K562 (cell line): ENCODE measurements around the gene ZGLP1. TPM values are rescaled to one million over a fixed set of nuclear protein-coding genes. Genes with fewer than 3 reads are reported as not detected.

Experiments used
- CREB1 ChIP-seq, 2 experiments: sonication (generic) in 1 of 2; formaldehyde crosslinking in 1 of 2; IDR thresholded peaks; 2 replicates each; pipeline versions ENCODE4 v1.6.1 to v1.8.0; 2012 to 2022; ENCODE audit warnings: inconsistent platforms in 1 of 2, mild to moderate bottlenecking in 1 of 2, missing genetic modification reagents in 1 of 2, moderate library complexity in 1 of 2
- ELF4 ChIP-seq: fragments of 450-650 bp; formaldehyde crosslinking; IDR thresholded peaks from 2 replicates; pipeline ENCODE4 v1.4.0; 2022; ENCODE audit warnings: missing genetic modification characterization
- ESRRA ChIP-seq: fragments of 450-650 bp; IDR thresholded peaks from 2 replicates; pipeline ENCODE4 v1.6.1; 2014; ENCODE audit warnings: low read depth, mild to moderate bottlenecking, moderate library complexity, borderline replicate concordance
- MXD1 ChIP-seq: fragments of 250-450 bp; sonication (Bioruptor Pico); IDR thresholded peaks from 2 replicates; pipeline ENCODE4 v1.8.0; 2021; ENCODE audit warnings: borderline replicate concordance, mild to moderate bottlenecking, moderate library complexity; ENCODE audit not compliant: poor library complexity, severe bottlenecking
- SP2 ChIP-seq: IDR thresholded peaks from 2 replicates; pipeline ENCODE4 v1.6.1; 2011; ENCODE audit warnings: mild to moderate bottlenecking, low read depth, low read length, moderate library complexity; ENCODE audit not compliant: poor library complexity, severe bottlenecking; ENCODE audit errors: extremely low read depth
- SREBF1 ChIP-seq: fragments of 150-350 bp; IDR thresholded peaks from 2 replicates; pipeline ENCODE4 v1.6.1; 2014; ENCODE audit warnings: antibody characterized with exemption, low read depth, low read length, borderline replicate concordance
- SRSF3 ChIP-seq: fragments of 200-400 bp; formaldehyde crosslinking; IDR thresholded peaks from 2 replicates; pipeline ENCODE4 v1.6.1; 2016; ENCODE audit warnings: mild to moderate bottlenecking, low read length, moderate library complexity; ENCODE audit not compliant: insufficient read depth
- polyA plus RNA-seq, 8 experiments: library from polyadenylated mRNA; depleted of rRNA in 4 of 8; stranded (reverse) in 5 of 8; unstranded in 3 of 8; fragments of >200 nt; fragmentation: Nextera tagmentation in 2 of 8; fragmentation: Illumina TruSeq in 1 of 8; extraction: Ambion mirVana in 2 of 8; extraction: Trizol in 1 of 8; gene quantifications; 2 replicates each; pipeline versions ENCODE4 v1.2.1 to v1.2.3, GENCODE V29; 2011 to 2014; ENCODE audit warnings: inconsistent platforms in 1 of 8, missing spikeins in 1 of 8
- total RNA-seq, 7 experiments: library from RNA; depleted of rRNA in 6 of 7; stranded (reverse); fragments of >200 nt in 6 of 7; fragmentation: Illumina TruSeq in 2 of 7; extraction: Trizol in 2 of 7; gene quantifications; 2 replicates each; pipeline versions ENCODE4 v1.2.1 to v1.2.3, GENCODE V29; 2011 to 2021; ENCODE audit warnings: low replicate concordance in 1 of 7
- TF ChIP-seq, protein P1 (sequence below), 2 experiments: fragments of 150-350 bp in 1 of 2; IDR thresholded peaks; 2 replicates each; pipeline ENCODE4 v1.6.1; 2012 to 2016; ENCODE audit warnings: low read depth in 2 of 2, low read length in 2 of 2, mild to moderate bottlenecking in 1 of 2, moderate library complexity in 1 of 2
- TF ChIP-seq, protein P2 (sequence below): fragments of 250-450 bp; sonication (Bioruptor Pico); IDR thresholded peaks from 2 replicates; pipeline ENCODE4 v1.8.0; 2022; ENCODE audit warnings: inconsistent platforms
- TF ChIP-seq, protein P3 (sequence below): fragments of 450-650 bp; IDR thresholded peaks from 2 replicates; pipeline ENCODE4 v1.6.1; 2017; ENCODE audit warnings: antibody characterized with exemption, mild to moderate bottlenecking
- TF ChIP-seq, protein P4 (sequence below): fragments of 250-450 bp; sonication (Bioruptor Pico); IDR thresholded peaks from 2 replicates; pipeline ENCODE4 v1.4.0; 2020; ENCODE audit warnings: mild to moderate bottlenecking, moderate library complexity

Gene ZGLP1
- total and polyA plus RNA-seq, 9 of the 15 experiments (the other 6 are each of a cell fraction or from before 2014, with no cell fraction given): 0.24 to 4.5 (median 2.2) TPM

DNA sequence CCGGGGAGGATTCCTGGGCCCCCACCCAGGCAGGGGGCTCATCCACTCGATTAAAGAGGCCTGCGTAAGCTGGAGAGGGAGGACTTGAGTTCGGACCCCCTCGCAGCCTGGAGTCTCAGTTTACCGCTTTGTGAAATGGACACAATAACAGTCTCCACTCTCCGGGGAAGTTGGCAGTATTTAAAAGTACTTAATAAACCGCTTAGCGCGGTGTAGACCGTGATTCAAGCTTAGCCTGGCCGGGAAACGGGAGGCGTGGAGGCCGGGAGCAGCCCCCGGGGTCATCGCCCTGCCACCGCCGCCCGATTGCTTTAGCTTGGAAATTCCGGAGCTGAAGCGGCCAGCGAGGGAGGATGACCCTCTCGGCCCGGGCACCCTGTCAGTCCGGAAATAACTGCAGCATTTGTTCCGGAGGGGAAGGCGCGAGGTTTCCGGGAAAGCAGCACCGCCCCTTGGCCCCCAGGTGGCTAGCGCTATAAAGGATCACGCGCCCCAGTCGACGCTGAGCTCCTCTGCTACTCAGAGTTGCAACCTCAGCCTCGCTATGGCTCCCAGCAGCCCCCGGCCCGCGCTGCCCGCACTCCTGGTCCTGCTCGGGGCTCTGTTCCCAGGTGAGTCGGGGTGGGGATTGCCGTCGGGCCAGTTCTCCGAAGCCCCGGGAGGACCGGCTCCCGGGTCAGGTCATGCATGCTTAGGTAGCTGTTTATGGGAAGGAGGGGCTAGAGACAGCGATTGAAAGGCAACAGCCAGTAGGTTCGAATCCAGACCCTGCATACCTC is 38.8 kb downstream of the ZGLP1 start, which contains the start of gene ICAM1 (continued):
- TF ChIP-seq, protein P1, sequence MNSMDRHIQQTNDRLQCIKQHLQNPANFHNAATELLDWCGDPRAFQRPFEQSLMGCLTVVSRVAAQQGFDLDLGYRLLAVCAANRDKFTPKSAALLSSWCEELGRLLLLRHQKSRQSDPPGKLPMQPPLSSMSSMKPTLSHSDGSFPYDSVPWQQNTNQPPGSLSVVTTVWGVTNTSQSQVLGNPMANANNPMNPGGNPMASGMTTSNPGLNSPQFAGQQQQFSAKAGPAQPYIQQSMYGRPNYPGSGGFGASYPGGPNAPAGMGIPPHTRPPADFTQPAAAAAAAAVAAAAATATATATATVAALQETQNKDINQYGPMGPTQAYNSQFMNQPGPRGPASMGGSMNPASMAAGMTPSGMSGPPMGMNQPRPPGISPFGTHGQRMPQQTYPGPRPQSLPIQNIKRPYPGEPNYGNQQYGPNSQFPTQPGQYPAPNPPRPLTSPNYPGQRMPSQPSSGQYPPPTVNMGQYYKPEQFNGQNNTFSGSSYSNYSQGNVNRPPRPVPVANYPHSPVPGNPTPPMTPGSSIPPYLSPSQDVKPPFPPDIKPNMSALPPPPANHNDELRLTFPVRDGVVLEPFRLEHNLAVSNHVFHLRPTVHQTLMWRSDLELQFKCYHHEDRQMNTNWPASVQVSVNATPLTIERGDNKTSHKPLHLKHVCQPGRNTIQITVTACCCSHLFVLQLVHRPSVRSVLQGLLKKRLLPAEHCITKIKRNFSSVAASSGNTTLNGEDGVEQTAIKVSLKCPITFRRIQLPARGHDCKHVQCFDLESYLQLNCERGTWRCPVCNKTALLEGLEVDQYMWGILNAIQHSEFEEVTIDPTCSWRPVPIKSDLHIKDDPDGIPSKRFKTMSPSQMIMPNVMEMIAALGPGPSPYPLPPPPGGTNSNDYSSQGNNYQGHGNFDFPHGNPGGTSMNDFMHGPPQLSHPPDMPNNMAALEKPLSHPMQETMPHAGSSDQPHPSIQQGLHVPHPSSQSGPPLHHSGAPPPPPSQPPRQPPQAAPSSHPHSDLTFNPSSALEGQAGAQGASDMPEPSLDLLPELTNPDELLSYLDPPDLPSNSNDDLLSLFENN (IDR thresholded peaks at IDR 0.05; ENCODE audit: low read depth in 2 of 2, low read length in 2 of 2): no peak
- TF ChIP-seq SP2 (no peak), SRSF3 (no peak), CREB1 (IDR thresholded peaks at IDR 0.05) (0 out of 2 replicates have a peak, but pooled peaks have one; percentile 17), CREB1 (CRISPR knock-in tag; IDR thresholded peaks at IDR 0.05) (no peak; the same call in 1 of the 2 replicates), SREBF1 (no peak), MXD1 (CRISPR knock-in tag) (no peak), ELF4 (CRISPR knock-in tag) (no peak), ESRRA (peak; percentile 35; the same call in 1 of the 2 replicates)
- TF ChIP-seq, protein P2, sequence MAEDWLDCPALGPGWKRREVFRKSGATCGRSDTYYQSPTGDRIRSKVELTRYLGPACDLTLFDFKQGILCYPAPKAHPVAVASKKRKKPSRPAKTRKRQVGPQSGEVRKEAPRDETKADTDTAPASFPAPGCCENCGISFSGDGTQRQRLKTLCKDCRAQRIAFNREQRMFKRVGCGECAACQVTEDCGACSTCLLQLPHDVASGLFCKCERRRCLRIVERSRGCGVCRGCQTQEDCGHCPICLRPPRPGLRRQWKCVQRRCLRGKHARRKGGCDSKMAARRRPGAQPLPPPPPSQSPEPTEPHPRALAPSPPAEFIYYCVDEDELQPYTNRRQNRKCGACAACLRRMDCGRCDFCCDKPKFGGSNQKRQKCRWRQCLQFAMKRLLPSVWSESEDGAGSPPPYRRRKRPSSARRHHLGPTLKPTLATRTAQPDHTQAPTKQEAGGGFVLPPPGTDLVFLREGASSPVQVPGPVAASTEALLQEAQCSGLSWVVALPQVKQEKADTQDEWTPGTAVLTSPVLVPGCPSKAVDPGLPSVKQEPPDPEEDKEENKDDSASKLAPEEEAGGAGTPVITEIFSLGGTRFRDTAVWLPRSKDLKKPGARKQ (CRISPR knock-in tag): no peak
- TF ChIP-seq, protein P3, sequence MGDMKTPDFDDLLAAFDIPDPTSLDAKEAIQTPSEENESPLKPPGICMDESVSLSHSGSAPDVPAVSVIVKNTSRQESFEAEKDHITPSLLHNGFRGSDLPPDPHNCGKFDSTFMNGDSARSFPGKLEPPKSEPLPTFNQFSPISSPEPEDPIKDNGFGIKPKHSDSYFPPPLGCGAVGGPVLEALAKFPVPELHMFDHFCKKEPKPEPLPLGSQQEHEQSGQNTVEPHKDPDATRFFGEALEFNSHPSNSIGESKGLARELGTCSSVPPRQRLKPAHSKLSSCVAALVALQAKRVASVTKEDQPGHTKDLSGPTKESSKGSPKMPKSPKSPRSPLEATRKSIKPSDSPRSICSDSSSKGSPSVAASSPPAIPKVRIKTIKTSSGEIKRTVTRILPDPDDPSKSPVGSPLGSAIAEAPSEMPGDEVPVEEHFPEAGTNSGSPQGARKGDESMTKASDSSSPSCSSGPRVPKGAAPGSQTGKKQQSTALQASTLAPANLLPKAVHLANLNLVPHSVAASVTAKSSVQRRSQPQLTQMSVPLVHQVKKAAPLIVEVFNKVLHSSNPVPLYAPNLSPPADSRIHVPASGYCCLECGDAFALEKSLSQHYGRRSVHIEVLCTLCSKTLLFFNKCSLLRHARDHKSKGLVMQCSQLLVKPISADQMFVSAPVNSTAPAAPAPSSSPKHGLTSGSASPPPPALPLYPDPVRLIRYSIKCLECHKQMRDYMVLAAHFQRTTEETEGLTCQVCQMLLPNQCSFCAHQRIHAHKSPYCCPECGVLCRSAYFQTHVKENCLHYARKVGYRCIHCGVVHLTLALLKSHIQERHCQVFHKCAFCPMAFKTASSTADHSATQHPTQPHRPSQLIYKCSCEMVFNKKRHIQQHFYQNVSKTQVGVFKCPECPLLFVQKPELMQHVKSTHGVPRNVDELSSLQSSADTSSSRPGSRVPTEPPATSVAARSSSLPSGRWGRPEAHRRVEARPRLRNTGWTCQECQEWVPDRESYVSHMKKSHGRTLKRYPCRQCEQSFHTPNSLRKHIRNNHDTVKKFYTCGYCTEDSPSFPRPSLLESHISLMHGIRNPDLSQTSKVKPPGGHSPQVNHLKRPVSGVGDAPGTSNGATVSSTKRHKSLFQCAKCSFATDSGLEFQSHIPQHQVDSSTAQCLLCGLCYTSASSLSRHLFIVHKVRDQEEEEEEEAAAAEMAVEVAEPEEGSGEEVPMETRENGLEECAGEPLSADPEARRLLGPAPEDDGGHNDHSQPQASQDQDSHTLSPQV: peak; percentile 96
- TF ChIP-seq, protein P4, sequence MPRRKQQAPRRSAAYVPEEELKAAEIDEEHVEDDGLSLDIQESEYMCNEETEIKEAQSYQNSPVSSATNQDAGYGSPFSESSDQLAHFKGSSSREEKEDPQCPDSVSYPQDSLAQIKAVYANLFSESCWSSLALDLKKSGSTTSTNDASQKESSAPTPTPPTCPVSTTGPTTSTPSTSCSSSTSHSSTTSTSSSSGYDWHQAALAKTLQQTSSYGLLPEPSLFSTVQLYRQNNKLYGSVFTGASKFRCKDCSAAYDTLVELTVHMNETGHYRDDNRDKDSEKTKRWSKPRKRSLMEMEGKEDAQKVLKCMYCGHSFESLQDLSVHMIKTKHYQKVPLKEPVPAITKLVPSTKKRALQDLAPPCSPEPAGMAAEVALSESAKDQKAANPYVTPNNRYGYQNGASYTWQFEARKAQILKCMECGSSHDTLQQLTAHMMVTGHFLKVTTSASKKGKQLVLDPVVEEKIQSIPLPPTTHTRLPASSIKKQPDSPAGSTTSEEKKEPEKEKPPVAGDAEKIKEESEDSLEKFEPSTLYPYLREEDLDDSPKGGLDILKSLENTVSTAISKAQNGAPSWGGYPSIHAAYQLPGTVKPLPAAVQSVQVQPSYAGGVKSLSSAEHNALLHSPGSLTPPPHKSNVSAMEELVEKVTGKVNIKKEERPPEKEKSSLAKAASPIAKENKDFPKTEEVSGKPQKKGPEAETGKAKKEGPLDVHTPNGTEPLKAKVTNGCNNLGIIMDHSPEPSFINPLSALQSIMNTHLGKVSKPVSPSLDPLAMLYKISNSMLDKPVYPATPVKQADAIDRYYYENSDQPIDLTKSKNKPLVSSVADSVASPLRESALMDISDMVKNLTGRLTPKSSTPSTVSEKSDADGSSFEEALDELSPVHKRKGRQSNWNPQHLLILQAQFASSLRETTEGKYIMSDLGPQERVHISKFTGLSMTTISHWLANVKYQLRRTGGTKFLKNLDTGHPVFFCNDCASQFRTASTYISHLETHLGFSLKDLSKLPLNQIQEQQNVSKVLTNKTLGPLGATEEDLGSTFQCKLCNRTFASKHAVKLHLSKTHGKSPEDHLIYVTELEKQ (CRISPR knock-in tag): no peak
